Cardiac muscle cell (in vitro differentiated cells and primary cell): ENCODE results near the gene LPA. TPM values are rescaled to one million over a fixed set of nuclear protein-coding genes. Genes with fewer than 3 reads are reported as not detected.
A peak's percentile ranks its signal among the peaks of the same experiment; 100 is the strongest.
"Not testable (repeated sequence)": the region's sequence is repeated elsewhere in the genome, so short reads cannot be mapped to it uniquely, and the experiment has no call there.

Source experiments
- DNase-seq, 2 donors: peaks; one replicate each; pipeline versions ENCODE4 v3.0.0 to v3.0.0-alpha.2; 2010 to 2017; ENCODE audit warnings: low read depth in 1 of 2, low spot score in 1 of 2
- H3K27ac ChIP-seq: fragments of 200-600 bp; sonication (generic); 2 replicates; pipeline ENCODE4 v1.5.1; 2016
- H3K27me3 ChIP-seq: fragments of 200-600 bp; sonication (generic); 2 replicates; pipeline ENCODE4 v1.6.0; 2016; ENCODE audit warnings: control low read depth
- H3K36me3 ChIP-seq: fragments of 200-600 bp; sonication (generic); 2 replicates; pipeline ENCODE4 v1.5.1; 2016; ENCODE audit warnings: control low read depth
- H3K4me1 ChIP-seq: fragments of 200-600 bp; sonication (generic); 2 replicates; pipeline ENCODE4 v1.8.1; 2017; ENCODE audit warnings: low read depth, mild to moderate bottlenecking, mixed run types
- H3K4me3 ChIP-seq: fragments of 200-600 bp; sonication (generic); 2 replicates; pipeline ENCODE4 v1.5.1; 2016; ENCODE audit warnings: mild to moderate bottlenecking
- H3K9me3 ChIP-seq: fragments of 200-600 bp; sonication (generic); 2 replicates; pipeline ENCODE4 v1.5.1; 2017; ENCODE audit warnings: low read depth, mild to moderate bottlenecking, control low read depth
- polyA plus RNA-seq: library from polyadenylated mRNA; unstranded; fragments of >200 nt; fragmentation: Nextera tagmentation; extraction: Ambion mirVana; gene quantifications from 2 replicates; pipeline ENCODE4 v1.2.1, GENCODE V29; 2016
- total RNA-seq: library from RNA; depleted of rRNA; stranded (reverse); fragments of >200 nt; gene quantifications from 2 replicates; pipeline ENCODE4 v1.2.3, GENCODE V29; 2016
- TF ChIP-seq, protein P1 (sequence below): IDR thresholded peaks from 2 replicates; pipeline ENCODE4 v1.5.1; 2012; ENCODE audit warnings: low read depth, mild to moderate bottlenecking, low read length

LPA gene
- total and polyA plus RNA-seq, 2 experiments from 2014 or later = 0.15 TPM; not detected in 1

DNA sequence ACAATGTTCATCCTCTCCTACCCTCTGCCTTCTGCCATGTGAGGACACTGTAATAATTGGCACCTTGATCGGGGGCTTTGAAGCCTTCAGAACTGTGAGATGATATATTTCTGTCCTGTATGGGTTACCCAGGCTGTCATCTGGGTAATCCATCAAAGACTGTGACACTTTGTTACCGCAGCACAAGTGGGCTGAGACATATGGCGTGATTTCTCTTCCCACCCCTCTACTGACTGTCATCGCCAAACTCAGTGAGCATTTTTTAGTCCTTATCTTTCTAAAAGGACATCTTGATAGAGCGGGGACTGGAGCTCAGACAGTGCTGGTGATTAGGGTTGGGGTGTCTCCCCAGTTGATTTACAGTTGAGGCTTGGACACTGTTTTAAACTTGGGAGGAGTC is 27.5 kb upstream of the LPA start:
- DNase-seq = no peak
- Histone ChIP-seq H3K4me3 (no peak overlapping the region), H3K4me1 (no peaks in the 10 kb centered on the region), H3K9me3 (no peaks in the 10 kb centered on the region), H3K27ac (no peak overlapping the region), H3K36me3 (no peaks in the 10 kb centered on the region), H3K27me3 (no peaks in the 10 kb centered on the region)
- TF ChIP-seq, protein P1, sequence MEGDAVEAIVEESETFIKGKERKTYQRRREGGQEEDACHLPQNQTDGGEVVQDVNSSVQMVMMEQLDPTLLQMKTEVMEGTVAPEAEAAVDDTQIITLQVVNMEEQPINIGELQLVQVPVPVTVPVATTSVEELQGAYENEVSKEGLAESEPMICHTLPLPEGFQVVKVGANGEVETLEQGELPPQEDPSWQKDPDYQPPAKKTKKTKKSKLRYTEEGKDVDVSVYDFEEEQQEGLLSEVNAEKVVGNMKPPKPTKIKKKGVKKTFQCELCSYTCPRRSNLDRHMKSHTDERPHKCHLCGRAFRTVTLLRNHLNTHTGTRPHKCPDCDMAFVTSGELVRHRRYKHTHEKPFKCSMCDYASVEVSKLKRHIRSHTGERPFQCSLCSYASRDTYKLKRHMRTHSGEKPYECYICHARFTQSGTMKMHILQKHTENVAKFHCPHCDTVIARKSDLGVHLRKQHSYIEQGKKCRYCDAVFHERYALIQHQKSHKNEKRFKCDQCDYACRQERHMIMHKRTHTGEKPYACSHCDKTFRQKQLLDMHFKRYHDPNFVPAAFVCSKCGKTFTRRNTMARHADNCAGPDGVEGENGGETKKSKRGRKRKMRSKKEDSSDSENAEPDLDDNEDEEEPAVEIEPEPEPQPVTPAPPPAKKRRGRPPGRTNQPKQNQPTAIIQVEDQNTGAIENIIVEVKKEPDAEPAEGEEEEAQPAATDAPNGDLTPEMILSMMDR = no peak

- Histone ChIP-seq H3K36me3 (no peaks in the 10 kb centered on the region), H3K27ac (no peak overlapping the region), H3K9me3 (no peaks in the 10 kb centered on the region), H3K27me3 (no peaks in the 10 kb centered on the region), H3K4me3 (no peak overlapping the region), H3K4me1 (no peaks in the 10 kb centered on the region)
- no peak for DNase-seq
- TF ChIP-seq, protein P1 = no peak
Observed at GRCh38 chr6:160690458-160690857, 26.4 kb upstream of the LPA start.

GRCh38 chr6:160685762-160686450 is 21.8 kb upstream of the LPA start:
- no peaks in the 10 kb centered on the region for H3K9me3 ChIP-seq
- H3K27ac ChIP-seq = no peak overlapping the region
- H3K27me3 ChIP-seq = no peaks in the 10 kb centered on the region
- DNase-seq = no peak
- no peaks in the 10 kb centered on the region for H3K36me3 ChIP-seq
- H3K4me1 ChIP-seq = no peaks in the 10 kb centered on the region
- no peak overlapping the region for H3K4me3 ChIP-seq
- TF ChIP-seq, protein P1 = no peak

DNA sequence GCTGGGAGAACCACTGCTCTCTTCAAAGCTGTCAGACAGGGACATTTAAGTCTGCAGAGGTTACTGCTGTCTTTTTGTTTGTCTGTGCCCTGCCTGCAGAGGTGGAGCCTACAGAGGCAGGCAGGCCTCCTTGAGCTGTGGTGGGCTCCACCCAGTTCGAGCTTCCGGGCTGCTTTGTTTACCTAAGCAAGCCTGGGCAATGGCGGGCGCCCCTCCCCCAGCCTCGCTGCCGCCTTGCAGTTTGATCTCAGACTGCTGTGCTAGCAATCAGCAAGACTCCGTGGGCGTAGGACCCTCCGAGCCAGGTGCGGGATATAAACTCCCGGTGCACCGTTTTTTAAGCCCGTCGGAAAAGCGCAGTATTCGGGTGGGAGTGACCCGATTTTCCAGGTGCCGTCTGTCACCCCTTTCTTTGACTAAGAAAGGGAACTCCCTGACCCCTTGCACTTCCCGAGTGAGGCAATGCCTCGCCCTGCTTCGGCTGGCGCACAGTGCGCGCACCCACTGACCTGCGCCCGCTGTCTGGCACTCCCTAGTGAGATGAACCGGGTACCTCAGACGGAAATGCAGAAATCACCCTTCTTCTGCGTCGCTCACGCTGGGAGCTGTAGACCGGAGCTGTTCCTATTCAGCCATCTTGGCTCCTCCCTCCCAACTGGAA is 21.2 kb upstream of the LPA start:
- H3K36me3 ChIP-seq, H3K27me3 ChIP-seq, H3K9me3 ChIP-seq, H3K4me1 ChIP-seq, DNase-seq, H3K27ac ChIP-seq, H3K4me3 ChIP-seq: not testable (repeated sequence)

DNA sequence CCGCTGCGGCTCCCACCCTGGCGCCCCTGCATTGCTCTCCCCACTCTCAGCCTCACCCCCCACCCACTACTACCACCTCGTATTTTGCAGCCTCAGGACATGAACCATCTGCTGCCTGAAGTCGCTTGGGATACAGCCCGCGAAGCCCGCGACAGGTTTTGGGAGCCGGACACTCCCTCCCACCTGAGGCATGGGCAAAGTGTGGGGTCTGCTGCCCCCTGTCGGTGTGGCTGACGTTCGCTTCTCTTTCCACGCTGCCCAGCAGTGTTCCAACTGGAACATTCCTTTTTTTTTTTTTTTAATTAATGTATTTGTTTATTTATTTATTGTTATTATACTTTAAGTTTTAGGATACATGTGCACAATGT is 15.3 kb upstream of the LPA start:
- Histone ChIP-seq H3K4me1 (no peaks in the 10 kb centered on the region), H3K36me3 (no peaks in the 10 kb centered on the region), H3K4me3 (peak overlapping the region; percentile 19), H3K27me3 (peaks cover 20% of the 10 kb centered on the region), H3K27ac (no peak overlapping the region), H3K9me3 (no peaks in the 10 kb centered on the region)
- DNase-seq = peak in 1 of 2 donors; percentile 8
- TF ChIP-seq, protein P1 = peak; percentile 2

- Histone ChIP-seq H3K27ac (no peak overlapping the region), H3K36me3 (no peaks in the 10 kb centered on the region), H3K4me3 (peak overlapping the region; percentile 19), H3K9me3 (no peaks in the 10 kb centered on the region), H3K4me1 (no peaks in the 10 kb centered on the region), H3K27me3 (peaks cover 20% of the 10 kb centered on the region)
- TF ChIP-seq, protein P1 = no peak
- DNase-seq = peak in 1 of 2 donors; percentile 1
Observed at GRCh38 chr6:160678744-160679401, 14.8 kb upstream of the LPA start.
